ENCODE measurements around the gene ZBTB7C.

Gene ZBTB7C

DNA sequence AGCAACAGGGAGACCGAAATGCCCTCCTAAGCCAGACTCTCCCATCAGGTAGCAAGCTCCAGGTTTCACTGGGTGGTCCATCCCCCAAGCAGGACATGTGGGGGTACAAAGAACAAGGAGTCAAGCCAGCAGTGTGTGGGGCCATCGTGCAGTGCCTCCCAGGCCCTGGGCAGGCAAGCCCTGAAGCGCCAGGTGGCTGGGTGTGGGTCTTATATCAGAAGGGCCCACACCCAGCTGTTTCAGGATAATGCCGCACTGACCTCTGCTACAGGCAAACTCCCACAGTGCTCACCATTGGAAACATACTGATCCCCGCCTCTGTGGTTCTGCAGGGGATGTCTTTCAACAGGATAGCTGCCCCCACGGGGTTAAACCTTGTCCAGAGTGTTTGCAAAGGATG, 304.5 kb downstream of the ZBTB7C start:
- DNase-seq, result no peak

DNA sequence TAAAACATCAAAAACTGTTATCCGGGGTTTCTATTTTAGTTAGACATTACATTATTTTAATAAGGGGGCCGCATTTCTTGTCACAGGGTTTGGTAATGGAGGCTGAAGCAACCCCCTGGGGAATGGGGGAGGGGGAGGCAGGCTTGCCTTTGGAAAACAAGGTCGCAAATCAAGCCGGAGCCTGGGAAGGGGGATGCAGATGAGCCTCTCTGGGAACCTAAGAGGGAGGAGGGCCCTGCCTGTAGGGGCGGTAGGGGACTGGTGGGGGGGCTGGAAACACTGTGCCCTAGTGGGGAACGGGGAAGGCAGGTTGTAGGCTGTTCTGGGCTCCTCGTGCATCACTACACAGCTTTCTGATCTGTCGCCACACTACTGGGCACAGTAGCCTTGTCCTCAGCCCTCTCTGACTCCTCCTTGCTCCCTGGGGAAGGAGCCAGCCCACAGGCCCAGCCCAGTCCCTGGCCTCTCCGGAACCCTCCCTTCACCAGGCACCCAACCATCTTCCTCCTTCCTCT, 308.5 kb downstream of the ZBTB7C start:
- DNase-seq, result no peak

- no peak for DNase-seq
Observed at GRCh38 chr18:48100165-48100575, 309.0 kb downstream of the ZBTB7C start.

GRCh38 chr18:48099481-48100164, 309.6 kb downstream of the ZBTB7C start:
- DNase-seq, result no peak

GRCh38 chr18:48098538-48098937, 310.6 kb downstream of the ZBTB7C start:
- DNase-seq, result no peak

DNA sequence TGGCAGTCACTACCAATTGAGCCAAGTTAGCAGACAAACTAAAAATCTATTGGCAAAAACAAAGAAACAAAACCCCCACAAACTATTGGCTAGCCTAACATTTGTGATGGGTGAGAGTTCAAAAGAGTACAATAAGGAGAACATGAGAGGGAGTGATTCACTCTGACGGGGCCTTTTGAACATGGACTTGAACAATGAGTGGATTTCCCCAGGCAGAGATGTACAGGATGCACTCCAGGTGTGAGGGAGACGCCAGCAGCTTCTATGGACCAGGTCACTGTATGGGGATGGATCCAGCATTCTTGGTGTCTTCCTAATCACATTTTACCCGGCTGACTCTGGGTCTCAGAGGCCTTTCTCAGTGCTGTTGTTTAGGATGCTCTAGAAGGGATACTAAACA, 311.2 kb downstream of the ZBTB7C start:
- DNase-seq, result no peak

- no peak for DNase-seq
Observed at GRCh38 chr18:48095726-48096125, 313.5 kb downstream of the ZBTB7C start.

- DNase-seq, result no peak
Observed at GRCh38 chr18:48093104-48093503, 316.1 kb downstream of the ZBTB7C start.

GRCh38 chr18:48091869-48092497, 317.2 kb downstream of the ZBTB7C start:
- DNase-seq, result no peak

DNA sequence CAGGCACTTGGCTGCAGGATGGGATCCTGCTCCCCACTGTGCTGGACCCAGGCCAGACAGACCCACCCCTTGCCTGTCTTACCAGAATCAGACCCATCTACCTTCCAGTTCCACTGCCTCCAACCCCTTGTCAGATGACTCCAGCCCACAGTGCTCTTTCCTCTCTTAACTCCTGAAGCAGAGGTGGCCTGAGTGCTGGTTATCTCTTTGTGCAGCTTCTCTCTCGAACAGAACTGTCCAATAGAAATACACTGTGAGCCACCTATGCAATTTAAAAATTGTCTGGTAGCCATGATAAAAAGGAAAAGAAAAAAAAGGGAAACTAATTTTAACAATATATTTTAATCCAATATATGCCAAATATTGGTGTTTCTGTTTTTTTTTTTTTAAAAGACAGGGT, 318.5 kb downstream of the ZBTB7C start:
- DNase-seq, result no peak

GRCh38 chr18:48090021-48090420, 319.2 kb downstream of the ZBTB7C start:
- no peak for DNase-seq

GRCh38 chr18:48085781-48086487, 323.2 kb downstream of the ZBTB7C start:
- no peak for DNase-seq

DNA sequence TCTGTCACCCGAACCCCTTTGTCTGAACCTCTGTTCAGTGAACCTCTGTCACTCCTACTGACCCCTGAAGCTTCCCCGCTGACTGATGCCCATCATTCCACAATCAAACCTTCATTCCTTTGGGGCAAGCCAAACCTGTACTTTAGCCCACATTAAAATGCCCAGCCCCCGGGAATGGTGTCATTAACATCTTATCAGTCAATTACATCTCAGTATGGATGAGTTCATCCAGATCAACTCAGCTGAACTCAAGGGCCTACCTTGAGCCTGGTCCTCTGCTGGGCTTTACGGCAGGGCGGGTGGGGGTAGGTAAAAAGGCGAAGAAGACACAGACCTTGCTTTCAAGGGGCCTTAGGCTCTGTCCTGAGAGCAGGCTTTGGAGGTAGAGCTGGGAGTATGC, 324.3 kb downstream of the ZBTB7C start:
- no peak for DNase-seq

GRCh38 chr18:48084041-48084757, 325.0 kb downstream of the ZBTB7C start:
- no peak for DNase-seq

DNA sequence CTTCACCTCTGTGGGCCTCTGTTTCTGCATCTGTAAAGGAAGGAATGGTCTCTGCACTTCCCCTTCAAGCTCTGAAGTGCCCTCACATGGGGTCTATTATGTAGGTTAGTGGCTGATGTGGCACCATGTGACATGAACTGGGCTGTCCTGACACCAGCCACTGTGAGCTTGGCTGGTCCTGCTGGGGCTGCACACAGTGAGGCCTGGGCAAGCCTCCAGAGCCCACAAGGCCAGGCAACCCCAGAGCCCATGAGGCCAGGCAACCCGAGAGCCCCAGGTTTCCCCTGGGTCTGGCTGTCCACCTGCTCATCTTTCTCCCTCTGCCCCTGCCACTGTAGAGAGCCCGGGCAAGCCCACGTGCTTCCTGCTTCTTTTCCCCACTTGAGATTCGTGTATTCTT, 328.6 kb downstream of the ZBTB7C start:
- no peak for DNase-seq

- DNase-seq, result no peak
Observed at GRCh38 chr18:48079885-48080284, 329.3 kb downstream of the ZBTB7C start.

- DNase-seq, result no peak
Observed at GRCh38 chr18:48078448-48078847, 330.7 kb downstream of the ZBTB7C start.

- no peak for DNase-seq
Observed at GRCh38 chr18:48077291-48077690, 331.9 kb downstream of the ZBTB7C start.

- no peak for DNase-seq
Observed at GRCh38 chr18:48076461-48076860, 332.7 kb downstream of the ZBTB7C start.

- DNase-seq, result no peak
Observed at GRCh38 chr18:48075707-48076093, 333.5 kb downstream of the ZBTB7C start.

- no peak for DNase-seq
Observed at GRCh38 chr18:48074929-48075706, 334.1 kb downstream of the ZBTB7C start.

DNA sequence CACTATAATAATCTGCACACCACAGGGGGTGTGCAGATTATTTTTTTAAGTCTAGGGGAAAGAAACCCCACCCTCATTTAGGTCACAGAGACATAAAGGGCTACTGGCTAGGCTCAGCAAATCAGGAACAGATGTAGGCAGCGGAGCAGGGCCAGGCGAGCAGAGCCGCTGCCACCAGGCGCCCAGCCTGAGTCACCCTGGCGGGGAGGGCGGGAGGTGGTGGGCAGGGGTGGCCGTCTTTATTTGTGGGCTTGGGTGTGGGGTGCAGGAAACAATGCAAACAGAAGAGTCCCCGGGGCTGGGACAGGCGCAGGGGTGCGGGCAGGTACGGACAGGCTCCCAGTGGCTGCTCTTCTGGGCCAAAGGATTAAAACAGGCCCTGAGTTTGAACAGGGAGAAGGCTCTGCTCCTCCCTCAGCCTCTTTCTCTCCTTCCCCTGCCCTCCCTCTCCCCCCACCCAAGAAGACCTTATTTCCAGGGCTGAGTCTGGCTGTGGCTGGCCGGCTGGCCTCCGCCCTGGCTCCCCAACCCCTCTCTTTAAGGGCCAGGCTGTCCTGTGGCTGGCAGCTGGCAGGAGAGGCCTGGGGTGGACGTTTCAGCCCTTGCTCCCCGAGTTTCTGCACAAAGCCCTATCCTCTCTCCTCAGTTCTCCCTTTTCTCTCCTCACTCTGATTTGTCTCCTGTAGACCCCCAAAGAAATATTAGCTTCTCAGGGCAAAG, 335.8 kb downstream of the ZBTB7C start:
- no peak for DNase-seq

Data from NCI-H1048 (cell line).